ENCODE data around the gene CEP250.

CEP250 gene

DNA sequence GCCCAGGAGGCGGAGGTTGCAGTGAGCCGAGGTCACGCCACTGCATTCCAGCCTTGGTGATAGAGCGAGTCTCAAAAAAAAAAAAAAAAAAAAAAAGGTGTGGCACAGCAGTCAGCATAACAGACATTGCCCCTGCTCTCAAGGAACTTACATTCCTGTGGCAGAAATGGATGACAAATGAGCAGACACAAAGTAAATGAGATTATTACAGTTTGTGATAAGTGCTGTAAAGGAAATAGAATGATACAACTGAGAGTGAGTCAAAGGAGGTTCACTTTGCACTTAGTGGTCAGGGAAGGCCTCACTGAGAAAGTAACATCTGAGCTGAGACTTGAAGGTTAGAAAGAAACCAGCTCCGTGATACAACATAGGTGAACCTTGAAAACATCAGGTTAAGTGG lies 36.4 kb downstream of the CEP250 start:
- no peak for DNase-seq (ENCODE audit: low read depth, low spot score)
- H3K27ac ChIP-seq, result no peak overlapping the region

DNA sequence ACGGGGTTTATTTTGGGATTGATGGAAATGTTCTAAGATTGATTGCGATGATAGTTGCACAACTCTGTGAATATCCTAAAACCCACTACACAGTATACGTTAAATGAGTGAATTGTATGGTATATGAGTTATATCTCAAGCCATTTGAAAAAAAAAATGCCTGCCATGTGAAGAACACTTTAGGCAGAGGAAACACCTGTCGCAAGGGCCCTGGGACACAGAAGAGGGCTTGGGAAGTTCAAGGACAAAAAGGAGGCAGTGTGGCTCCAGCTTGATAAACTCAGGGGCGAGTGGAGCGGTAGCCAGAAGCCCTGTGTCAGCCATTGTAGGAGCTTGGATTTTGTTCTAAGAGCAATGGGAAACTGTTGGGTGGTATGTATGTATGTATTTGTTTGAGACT lies 37.0 kb downstream of the CEP250 start:
- DNase-seq (ENCODE audit: low read depth, low spot score), result no peak
- H3K27ac ChIP-seq, result no peak overlapping the region

DNA sequence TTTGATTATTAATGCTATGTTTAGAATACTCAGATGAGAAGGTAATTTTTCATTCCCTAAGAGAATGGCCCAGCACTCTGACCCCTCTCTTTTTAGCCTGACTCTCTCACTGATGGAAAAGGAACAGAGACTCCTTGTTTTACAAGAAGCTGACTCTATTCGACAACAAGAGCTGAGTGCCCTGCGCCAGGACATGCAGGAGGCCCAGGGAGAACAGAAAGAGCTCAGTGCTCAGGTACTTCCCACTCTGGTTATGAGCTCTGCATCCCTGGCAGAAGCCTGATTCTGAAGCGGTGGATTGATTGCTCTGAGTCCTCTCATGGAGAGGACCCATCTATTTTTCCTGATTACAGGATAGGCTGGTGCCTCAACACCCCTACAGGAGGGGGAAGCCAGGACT lies 41.1 kb downstream of the CEP250 start:
- H3K27ac ChIP-seq, result no peak overlapping the region
- no peak for DNase-seq (ENCODE audit: low read depth, low spot score)

DNA sequence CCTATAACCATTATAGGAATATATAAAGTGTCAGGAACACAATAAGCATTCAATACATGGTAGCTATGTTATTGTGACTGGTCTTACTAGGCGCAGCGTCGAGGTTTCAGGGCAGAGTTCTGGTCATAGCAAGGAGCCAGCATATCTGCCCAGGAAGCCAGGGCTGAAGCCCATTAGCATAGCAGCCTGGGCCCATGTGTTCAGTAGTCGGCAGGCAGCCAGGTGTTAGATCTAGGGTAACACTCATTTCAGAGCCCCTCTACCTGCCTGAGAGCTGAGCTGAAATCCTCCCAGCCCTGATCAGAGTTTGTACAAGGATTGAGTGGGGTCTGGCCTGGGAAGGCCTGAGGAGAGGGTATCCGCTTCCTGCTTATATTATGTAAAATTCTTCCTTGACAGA lies 41.9 kb downstream of the CEP250 start:
- DNase-seq (ENCODE audit: low read depth, low spot score), result no peak
- no peak overlapping the region for H3K27ac ChIP-seq

DNA sequence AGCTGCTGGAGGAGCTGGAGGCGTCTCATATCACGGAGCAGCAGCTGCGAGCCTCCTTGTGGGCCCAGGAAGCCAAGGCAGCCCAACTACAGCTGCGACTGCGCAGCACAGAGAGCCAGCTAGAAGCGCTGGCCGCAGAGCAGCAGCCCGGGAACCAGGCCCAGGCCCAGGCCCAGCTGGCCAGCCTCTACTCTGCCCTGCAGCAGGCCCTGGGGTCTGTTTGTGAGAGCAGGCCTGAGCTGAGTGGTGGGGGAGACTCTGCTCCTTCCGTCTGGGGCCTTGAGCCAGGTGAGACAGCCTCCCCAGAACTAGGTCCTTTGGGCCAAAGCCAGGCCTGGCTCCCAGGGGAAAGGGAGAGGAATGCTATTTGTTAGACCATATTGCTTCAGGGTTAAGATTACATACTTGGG lies 42.4 kb downstream of the CEP250 start:
- DNase-seq (ENCODE audit: low read depth, low spot score), result no peak
- no peak overlapping the region for H3K27ac ChIP-seq

DNA sequence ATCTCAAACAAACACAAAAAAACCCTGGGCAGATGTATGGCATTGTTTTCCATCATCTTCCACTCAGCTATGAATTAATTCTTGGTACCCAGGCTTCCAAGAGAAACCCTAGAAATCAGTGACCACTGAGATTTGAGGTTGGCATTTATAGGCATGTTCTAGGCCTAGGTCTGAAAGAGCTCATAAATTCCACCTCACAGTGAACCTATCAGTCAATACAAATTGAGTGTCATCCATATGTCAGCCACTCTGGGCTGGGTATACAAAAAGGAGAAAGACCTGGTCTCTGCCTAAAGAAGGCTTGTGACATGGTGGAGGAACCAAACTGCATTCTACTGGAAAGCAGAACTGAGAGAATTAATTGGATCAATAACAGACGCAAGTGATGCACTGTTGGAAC lies 43.9 kb downstream of the CEP250 start:
- no peak overlapping the region for H3K27ac ChIP-seq
- no peak for DNase-seq (ENCODE audit: low read depth, low spot score)

DNA sequence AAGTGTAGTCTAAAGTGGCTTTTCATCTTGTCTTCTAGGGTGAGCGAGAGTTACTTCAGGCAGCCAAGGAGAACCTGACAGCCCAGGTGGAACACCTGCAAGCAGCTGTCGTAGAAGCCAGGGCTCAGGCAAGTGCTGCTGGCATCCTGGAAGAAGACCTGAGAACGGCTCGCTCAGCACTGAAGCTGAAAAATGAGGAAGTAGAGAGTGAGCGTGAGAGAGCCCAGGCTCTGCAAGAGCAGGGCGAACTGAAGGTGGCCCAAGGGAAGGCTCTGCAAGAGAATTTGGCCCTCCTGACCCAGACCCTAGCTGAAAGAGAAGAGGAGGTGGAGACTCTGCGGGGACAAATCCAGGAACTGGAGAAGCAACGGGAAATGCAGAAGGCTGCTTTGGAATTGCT lies 47.0 kb downstream of the CEP250 start:
- DNase-seq (ENCODE audit: low read depth, low spot score), result no peak
- no peak overlapping the region for H3K27ac ChIP-seq

DNA sequence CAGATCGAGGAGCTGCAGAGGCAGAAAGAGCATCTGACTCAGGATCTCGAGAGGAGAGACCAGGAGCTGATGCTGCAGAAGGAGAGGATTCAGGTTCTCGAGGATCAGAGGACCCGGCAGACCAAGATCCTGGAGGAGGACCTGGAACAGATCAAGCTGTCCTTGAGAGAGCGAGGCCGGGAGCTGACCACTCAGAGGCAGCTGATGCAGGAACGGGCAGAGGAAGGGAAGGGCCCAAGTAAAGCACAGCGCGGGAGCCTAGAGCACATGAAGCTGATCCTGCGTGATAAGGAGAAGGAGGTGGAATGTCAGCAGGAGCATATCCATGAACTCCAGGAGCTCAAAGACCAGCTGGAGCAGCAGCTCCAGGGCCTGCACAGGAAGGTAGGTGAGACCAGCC lies 47.9 kb downstream of the CEP250 start:
- H3K27ac ChIP-seq, result no peak overlapping the region
- DNase-seq (ENCODE audit: low read depth, low spot score), result no peak

DNA sequence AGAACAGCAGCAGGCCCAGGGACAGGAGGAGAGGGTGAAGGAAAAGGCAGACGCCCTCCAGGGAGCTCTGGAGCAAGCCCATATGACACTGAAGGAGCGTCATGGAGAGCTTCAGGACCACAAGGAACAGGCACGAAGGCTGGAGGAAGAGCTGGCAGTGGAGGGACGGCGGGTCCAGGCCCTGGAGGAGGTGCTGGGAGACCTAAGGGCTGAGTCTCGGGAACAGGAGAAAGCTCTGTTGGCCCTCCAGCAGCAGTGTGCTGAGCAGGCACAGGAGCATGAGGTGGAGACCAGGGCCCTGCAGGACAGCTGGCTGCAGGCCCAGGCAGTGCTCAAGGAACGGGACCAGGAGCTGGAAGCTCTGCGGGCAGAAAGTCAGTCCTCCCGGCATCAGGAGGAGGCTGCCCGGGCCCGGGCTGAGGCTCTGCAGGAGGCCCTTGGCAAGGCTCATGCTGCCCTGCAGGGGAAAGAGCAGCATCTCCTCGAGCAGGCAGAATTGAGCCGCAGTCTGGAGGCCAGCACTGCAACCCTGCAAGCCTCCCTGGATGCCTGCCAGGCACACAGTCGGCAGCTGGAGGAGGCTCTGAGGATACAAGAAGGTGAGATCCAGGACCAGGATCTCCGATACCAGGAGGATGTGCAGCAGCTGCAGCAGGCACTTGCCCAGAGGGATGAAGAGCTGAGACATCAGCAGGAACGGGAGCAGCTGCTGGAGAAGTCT lies 48.6 kb downstream of the CEP250 start:
- no peak for DNase-seq (ENCODE audit: low read depth, low spot score)
- H3K27ac ChIP-seq, result no peak overlapping the region

DNA sequence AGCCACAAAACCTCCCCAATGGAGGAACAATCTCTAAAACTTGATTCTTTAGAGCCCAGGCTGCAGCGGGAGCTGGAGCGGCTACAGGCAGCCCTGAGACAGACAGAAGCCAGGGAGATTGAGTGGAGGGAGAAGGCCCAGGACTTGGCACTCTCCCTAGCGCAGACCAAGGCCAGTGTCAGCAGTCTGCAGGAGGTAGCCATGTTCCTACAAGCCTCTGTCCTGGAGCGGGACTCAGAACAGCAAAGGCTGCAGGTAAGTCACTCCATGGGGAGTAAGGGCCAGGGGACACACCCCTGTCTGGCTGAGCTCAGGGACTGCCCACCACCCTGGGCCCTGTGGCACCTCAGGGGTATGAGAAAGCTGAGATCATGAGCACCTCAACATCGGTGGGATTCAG lies 49.4 kb downstream of the CEP250 start:
- no peak overlapping the region for H3K27ac ChIP-seq
- DNase-seq (ENCODE audit: low read depth, low spot score), result no peak

DNA sequence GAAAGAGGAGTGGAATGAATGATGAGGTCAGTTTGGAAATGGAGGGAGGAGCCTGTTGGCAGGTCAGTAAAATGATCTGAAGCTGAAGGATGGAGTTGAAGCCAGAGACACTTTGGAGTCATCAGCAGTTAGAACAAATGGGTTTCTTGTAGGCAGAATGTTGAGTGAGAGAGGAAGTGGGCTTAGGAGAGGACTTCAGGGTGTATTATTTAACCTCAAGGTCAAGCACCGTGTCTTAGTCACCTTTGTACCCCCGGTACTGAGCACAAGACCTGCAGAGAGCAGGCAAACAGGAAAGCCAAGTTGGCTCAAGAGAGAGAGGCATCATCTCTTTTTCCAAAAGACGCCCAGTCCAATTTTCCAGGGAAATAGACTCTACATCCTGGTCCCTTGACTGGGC lies 50.8 kb downstream of the CEP250 start:
- DNase-seq (ENCODE audit: low read depth, low spot score), result no peak

DNA sequence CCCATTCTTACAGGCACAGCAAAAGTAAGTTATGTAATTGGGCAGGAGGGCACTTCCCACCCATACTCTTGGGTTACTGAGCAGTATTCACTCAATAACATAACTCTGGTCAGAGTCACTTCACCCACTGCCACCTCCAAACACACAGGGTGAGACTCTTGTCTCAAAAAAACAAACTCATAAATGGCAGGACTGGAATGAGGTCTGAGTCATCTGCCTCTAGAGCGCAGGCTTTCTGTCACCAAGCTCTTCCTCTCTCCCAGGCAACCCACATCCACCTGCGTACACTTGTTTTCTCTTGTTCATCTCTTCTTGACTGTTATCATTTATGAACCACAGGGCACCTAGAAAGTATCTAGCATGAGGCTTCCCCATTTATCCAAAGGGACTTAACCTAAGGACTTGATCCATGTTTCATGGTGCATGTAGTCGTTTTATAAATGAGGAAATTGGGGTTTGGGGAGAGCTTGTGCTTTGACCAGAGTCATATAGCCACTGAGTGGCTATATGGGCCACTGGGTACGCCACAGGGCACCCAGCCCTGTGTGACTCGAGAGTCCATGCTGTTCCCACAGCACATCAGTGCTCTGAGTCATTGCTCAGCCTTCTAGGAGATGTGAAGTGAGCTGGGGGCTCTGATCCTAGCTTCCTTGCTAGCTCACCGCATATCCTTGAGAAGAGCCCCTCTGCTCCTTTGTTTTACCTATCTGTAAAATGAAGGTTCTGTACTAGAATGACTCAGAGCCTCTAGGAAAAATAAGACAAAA lies 51.7 kb downstream of the CEP250 start:
- no peak for DNase-seq (ENCODE audit: low read depth, low spot score)
- H3K27ac ChIP-seq, result no peak overlapping the region

More for the DNA sequence above, 50.8 kb downstream of the CEP250 start:
- H3K27ac ChIP-seq, result no peak overlapping the region

DNA sequence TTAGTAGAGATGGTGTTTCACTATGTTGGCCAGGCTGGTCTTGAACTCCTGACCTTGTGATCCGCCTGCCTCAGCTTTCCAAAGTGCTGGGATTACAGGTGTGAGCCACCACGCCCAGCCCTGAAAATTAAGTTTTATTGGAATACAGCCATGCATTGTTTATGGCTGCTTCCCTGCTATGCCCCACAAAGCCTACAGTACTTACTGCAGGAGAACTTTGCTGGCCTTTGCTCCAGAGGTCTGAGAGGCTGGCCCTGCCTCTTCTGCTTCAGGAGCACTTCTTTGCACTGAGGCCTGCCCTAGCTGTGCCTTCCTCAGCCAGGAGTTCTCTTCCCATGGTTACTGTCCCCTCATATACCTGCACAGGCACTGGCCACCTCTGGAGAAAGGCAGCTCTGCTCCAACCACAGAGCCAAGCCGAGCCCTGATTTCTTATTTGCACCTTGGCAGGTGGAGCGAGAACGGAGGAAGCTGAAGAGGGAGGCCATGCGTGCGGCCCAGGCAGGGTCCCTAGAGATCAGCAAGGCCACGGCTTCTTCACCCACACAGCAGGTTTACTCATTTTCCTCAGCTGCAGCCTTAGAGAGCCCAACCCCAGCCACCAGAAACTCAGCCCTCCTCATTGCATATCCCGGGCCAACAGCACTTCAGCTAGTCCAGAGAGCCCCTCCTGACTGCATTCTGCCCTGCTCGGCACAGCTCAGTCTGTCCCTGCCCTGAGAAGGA lies 53.3 kb downstream of the CEP250 start:
- H3K27ac ChIP-seq, result no peak overlapping the region

DNA sequence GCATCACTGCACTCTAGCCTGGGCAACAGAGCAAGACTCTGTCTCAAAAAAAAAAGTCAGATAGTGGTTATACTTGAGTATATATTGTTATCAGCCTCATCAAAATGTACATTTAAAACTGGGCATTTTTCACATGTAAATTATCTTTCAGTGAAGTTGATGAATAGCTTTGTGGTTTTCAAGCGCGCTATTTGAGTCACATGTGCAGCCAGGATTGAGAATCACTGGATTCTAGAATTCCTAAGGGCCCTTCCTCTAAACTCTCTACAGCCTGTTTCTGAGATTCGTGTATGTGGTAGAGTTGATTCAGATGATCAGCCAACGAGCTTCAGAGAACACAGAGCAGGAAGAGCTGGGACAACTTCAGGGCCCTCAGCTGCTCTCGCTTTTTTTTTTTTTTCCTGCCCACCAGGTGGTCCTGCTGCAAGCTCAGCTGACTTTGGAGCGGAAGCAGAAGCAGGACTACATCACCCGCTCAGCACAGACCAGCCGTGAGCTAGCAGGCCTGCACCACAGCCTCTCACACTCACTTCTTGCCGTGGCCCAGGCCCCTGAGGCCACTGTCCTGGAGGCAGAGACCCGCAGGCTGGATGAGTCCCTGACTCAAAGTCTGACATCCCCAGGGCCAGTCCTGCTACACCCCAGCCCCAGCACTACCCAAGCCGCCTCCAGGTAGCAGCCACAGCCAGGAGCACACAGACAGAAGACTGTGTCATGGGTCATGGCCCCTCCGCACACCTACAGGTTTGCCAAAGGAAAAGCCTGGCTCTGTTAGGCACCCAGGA lies 55.7 kb downstream of the CEP250 start:
- H3K27ac ChIP-seq, result no peak overlapping the region
- DNase-seq (ENCODE audit: low read depth, low spot score), result no peak

More for the DNA sequence above, 53.3 kb downstream of the CEP250 start:
- no peak for DNase-seq (ENCODE audit: low read depth, low spot score)

DNA sequence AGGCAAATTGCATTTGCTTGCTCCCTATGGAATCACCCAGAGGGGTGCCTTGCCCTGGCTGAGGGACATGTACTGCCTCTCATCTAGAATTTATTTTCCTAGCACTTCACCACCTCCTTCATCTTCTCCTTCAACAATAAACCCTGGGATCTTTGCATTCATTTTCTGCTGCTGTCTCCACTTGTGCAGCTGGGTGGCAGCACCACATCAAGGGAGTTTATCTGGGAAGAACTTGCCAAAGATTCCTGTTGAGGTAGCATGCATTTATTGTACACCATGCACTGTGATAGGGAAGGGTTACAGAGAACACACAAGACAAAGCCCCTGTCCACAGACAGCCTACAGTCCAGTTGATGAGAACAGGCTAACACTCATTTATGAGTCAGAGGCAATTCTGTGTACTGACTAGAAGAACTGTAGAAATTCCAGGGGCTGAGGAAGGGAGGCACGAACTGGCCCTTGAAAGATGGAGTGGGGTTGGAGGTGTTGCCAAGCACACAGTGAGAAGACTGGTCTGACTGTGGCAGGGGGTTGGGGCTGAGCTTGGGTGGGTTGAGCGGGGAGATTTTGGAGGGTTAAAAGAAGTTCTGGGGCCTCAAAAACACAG lies 56.5 kb downstream of the CEP250 start:
- H3K27ac ChIP-seq, result no peak overlapping the region
- no peak for DNase-seq (ENCODE audit: low read depth, low spot score)

DNA sequence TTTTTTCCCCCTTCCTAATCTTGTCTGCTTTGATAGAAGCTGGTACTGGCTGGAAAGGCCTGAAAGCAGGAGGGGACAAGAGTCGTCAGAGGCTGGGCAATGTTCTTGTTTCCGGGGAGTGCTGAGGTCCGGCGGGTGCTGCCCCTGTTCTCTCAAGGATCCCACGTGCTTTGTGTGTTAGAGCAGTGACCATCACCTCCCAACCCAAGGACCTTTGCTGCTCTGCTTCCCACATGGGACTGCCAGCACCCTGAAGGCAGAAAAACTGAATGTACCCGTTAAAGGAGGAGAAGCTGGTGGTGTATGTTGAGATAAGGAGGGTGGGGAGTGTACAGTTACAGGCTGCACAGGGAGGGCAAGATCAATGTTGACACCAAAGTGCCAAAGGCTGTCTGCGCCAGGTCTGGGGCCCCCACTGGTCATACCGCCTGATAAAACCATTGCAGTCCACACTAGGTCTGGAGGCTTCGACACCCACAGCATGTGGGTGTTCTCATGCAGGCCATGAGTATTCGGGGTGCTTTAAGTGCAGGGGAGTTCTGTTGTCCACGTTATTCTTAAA lies 59.1 kb downstream of the CEP250 start:
- DNase-seq (ENCODE audit: low read depth, low spot score), result no peak
- no peak overlapping the region for H3K27ac ChIP-seq

DNA sequence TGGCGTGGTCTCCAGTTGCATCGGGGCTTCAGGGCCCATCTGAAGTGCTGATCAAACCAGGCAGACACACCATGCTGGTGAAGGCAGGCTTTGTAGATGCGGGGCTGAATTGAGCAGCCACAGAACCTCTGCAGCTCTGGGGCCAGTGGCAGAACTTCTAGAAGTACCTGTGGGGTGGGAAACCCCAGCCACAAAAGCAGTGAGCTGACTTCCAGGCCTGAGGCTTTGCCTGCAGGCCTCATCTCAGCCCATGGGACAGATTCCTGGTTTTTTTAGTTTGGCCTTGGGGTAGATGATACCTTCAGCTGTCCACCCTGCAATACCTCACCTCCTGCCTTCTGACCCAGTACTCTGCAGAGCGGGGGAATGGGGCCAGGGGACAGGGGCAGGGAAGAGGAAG lies 59.9 kb downstream of the CEP250 start:
- H3K27ac ChIP-seq, result no peak overlapping the region
- no peak for DNase-seq (ENCODE audit: low read depth, low spot score)

DNA sequence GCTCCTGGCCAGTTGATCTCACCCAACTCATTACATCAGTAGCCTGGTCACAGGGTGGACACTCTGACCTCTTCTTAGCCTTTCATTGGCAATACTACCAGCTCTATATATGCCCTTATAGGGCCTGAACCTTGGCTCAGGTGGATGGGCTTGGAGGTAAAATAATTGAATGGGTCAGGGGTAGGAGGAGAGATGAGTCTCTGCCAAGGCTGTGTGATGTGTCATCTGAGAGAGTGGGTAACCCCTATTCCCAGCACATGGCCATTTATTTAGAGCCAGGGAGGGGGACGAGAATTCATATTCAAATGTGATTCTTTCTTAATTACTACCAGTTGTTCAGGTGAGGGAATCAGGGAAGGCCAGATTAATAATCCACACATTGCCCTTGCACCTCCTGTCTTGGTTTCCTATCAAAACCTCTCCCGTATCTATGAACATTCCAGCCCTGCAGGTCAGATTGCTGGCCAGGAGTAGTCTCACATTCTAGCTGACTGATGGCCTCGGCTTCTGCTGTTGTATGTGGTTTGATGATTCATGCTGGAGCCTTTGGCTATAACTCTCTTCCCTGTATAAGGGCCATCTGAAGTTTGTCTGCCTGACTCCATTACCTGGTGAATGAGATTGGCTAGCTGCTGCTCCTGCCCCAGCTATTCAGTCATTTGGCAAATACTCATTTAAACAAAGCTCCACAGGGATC lies 60.7 kb downstream of the CEP250 start:
- DNase-seq (ENCODE audit: low read depth, low spot score), result peak; percentile 71
- no peak overlapping the region for H3K27ac ChIP-seq

DNA sequence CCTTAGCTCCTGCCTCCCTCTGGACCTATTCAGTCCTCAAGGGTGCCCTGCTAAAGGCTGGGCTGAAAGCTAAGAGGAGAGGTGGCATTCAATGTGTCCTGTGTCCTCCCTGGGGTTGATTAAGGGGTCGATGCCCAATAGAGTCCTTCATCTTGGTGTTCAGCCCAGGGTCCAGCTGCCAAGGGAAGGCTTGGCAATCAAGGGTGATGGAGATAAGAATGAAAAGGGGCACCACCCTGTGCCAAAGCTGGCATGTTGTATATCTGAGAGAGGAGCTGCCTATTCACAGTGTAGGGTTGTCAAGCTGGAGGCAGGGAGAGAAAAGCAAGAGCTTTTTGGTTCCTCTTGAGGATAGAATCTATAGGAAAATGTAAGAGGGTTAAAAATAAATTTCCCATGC lies 61.7 kb downstream of the CEP250 start:
- no peak for DNase-seq (ENCODE audit: low read depth, low spot score)
- H3K27ac ChIP-seq, result no peak overlapping the region

Data from epithelial cell of prostate (primary cell).